ENCODE data around the gene PUSL1. TPM values are rescaled to one million over a fixed set of nuclear protein-coding genes. Genes with fewer than 3 reads are reported as not detected.
A peak's percentile ranks its signal among the peaks of the same experiment; 100 is the strongest.

Gene PUSL1
- total and polyA plus RNA-seq, 2 donors from 2014 or later, result 12.6 to 13.9 TPM

- DNase-seq (peak in 3 of 5 donors; percentile 73 to 78 (median 75)), FAIRE-seq (no peak)
- intact Hi-C loops (cut with DNase I), result loop anchor here (10.0 kb wide), 1 partner anchor 174 kb away; no protein-coding TSS in a partner anchor
- Histone ChIP-seq H3K9me3 (ENCODE audit: control insufficient read depth in 2 of 3, insufficient read depth in 1 of 3, low read length in 3 of 3) (no peaks in the 10 kb centered on the region), H3K4me1 (ENCODE audit: control insufficient read depth in 2 of 3, insufficient read depth in 2 of 3, low read depth in 1 of 3, low read length in 3 of 3) (no peaks in the 10 kb centered on the region), H3K9ac (ENCODE audit: low read length in 3 of 3) (no peak overlapping the region), H3K27me3 (ENCODE audit: control insufficient read depth, insufficient read depth, low read length) (no peaks in the 10 kb centered on the region), H3K36me3 (ENCODE audit: control insufficient read depth in 2 of 3, insufficient read depth in 3 of 3, low read length in 3 of 3) (no peaks in the 10 kb centered on the region), H3K27ac (ENCODE audit: low read depth in 2 of 2, low read length in 2 of 2) (no peak overlapping the region), H3K4me3 (ENCODE audit: low read length in 3 of 3) (no peak overlapping the region)
- no peak for TF ChIP-seq CTCF (IDR thresholded peaks at IDR 0.05; ENCODE audit: borderline replicate concordance, extremely low read depth, insufficient read depth)
Measured at GRCh38 chr1:1298861-1299685, 9.3 kb upstream of the PUSL1 start.

- no peak for TF ChIP-seq CTCF (IDR thresholded peaks at IDR 0.05; ENCODE audit: borderline replicate concordance, extremely low read depth, insufficient read depth)
- no peaks in the 10 kb centered on the region for H3K36me3 ChIP-seq (ENCODE audit: control insufficient read depth in 2 of 3, insufficient read depth in 3 of 3, low read length in 3 of 3)
- H3K27me3 ChIP-seq (ENCODE audit: control insufficient read depth, insufficient read depth, low read length), result no peaks in the 10 kb centered on the region
- no peak overlapping the region for H3K4me3 ChIP-seq (ENCODE audit: low read length in 3 of 3)
- no peak overlapping the region for H3K27ac ChIP-seq (ENCODE audit: low read depth in 2 of 2, low read length in 2 of 2)
- intact Hi-C loops (cut with DNase I), result loop anchor here (10.0 kb wide), 1 partner anchor 175 kb away; no protein-coding TSS in a partner anchor
- no peaks in the 10 kb centered on the region for H3K9me3 ChIP-seq (ENCODE audit: control insufficient read depth in 2 of 3, insufficient read depth in 1 of 3, low read length in 3 of 3)
- DNase-seq, result no peak
- peaks cover 0 to 6% (median 0%) of the 10 kb centered on the region in 3 donors for H3K4me1 ChIP-seq (ENCODE audit: control insufficient read depth in 2 of 3, insufficient read depth in 2 of 3, low read depth in 1 of 3, low read length in 3 of 3)
- H3K9ac ChIP-seq (ENCODE audit: low read length in 3 of 3), result no peak overlapping the region
- FAIRE-seq, result no peak
Measured at GRCh38 chr1:1299686-1300351, 8.6 kb upstream of the PUSL1 start.

- no peaks in the 10 kb centered on the region for H3K36me3 ChIP-seq (ENCODE audit: control insufficient read depth in 2 of 3, insufficient read depth in 3 of 3, low read length in 3 of 3)
- H3K27ac ChIP-seq (ENCODE audit: low read depth in 2 of 2, low read length in 2 of 2), result no peak overlapping the region
- peaks cover 0 to 12% (median 0%) of the 10 kb centered on the region in 3 donors for H3K4me1 ChIP-seq (ENCODE audit: control insufficient read depth in 2 of 3, insufficient read depth in 2 of 3, low read depth in 1 of 3, low read length in 3 of 3)
- DNase-seq (no peak), FAIRE-seq (no peak)
- intact Hi-C loops (cut with DNase I), result no loop called here
- no peak overlapping the region for H3K9ac ChIP-seq (ENCODE audit: low read length in 3 of 3)
- no peak for TF ChIP-seq CTCF (IDR thresholded peaks at IDR 0.05; ENCODE audit: borderline replicate concordance, extremely low read depth, insufficient read depth)
- no peak overlapping the region for H3K4me3 ChIP-seq (ENCODE audit: low read length in 3 of 3)
- no peaks in the 10 kb centered on the region for H3K9me3 ChIP-seq (ENCODE audit: control insufficient read depth in 2 of 3, insufficient read depth in 1 of 3, low read length in 3 of 3)
- H3K27me3 ChIP-seq (ENCODE audit: control insufficient read depth, insufficient read depth, low read length), result no peaks in the 10 kb centered on the region
Measured at GRCh38 chr1:1300352-1300739, 8.1 kb upstream of the PUSL1 start.

All from kidney (tissue), 14 donors.